ENCODE measurements around the gene SLC9A9. TPM values are rescaled to one million over a fixed set of nuclear protein-coding genes. Genes with fewer than 3 reads are reported as not detected.

Gene SLC9A9
- polyA plus RNA-seq, 1 of the 3 experiments (the other 2 are of a cell fraction) = 0.05 TPM

- no peak for TF ChIP-seq RCOR1 (IDR thresholded peaks at IDR 0.05; ENCODE audit: low read length)
These were observed 405.3 kb downstream of the SLC9A9 start (continued) for GRCh38 chr3:143442814-143443447.

GRCh38 chr3:143441516-143442171 lies 406.6 kb downstream of the SLC9A9 start:
- ChIA-PET CTCF (no interaction called here), POLR2A (no interaction called here)
- no peak overlapping the region for H2AFZ ChIP-seq (ENCODE audit: low read depth)
- H3K9me2 ChIP-seq = no peaks in the 10 kb centered on the region
- H3K4me2 ChIP-seq = no peak overlapping the region
- H3K9ac ChIP-seq = no peak overlapping the region
- 36% methylated on average over 1 of the region's 1 CpG for WGBS (ENCODE audit: low lambda C conversion rate)
- no peaks in the 10 kb centered on the region for H3K36me3 ChIP-seq (replicated peaks in 1 of 2; ENCODE audit: control insufficient read depth in 1 of 2, insufficient read depth in 2 of 2, low read length in 1 of 2)
- H4K20me1 ChIP-seq (ENCODE audit: insufficient read depth) = no peaks in the 10 kb centered on the region
- H3K79me2 ChIP-seq (ENCODE audit: insufficient read depth) = no peaks in the 10 kb centered on the region
- no peak overlapping the region for H3K4me3 ChIP-seq (ENCODE audit: low read depth in 2 of 2, low read length in 1 of 2)
- DNase-seq = no peak
- TF ChIP-seq ZBTB33 (IDR thresholded peaks at IDR 0.05; ENCODE audit: borderline replicate concordance, low read depth) (no peak), ELF1 (IDR thresholded peaks at IDR 0.05) (no peak), RAD21 (IDR thresholded peaks at IDR 0.05; ENCODE audit: low read length) (no peak), TCF12 (IDR thresholded peaks at IDR 0.05) (no peak), IRF3 (IDR thresholded peaks at IDR 0.05; ENCODE audit: low read depth, low read length) (no peak), RXRA (IDR thresholded peaks at IDR 0.05; ENCODE audit: borderline replicate concordance, low read depth) (no peak), FOXM1 (IDR thresholded peaks at IDR 0.05; ENCODE audit: low read depth) (no peak), YY1 (IDR thresholded peaks at IDR 0.05; ENCODE audit: low read depth) (no peak), EZH2phosphoT487 (IDR thresholded peaks at IDR 0.05; ENCODE audit: borderline replicate concordance, low read depth) (no peak), TAF1 (IDR thresholded peaks at IDR 0.05; ENCODE audit: borderline replicate concordance, low read depth, low read length) (no peak), CHD2 (IDR thresholded peaks at IDR 0.05; ENCODE audit: low read length, partially characterized antibody) (no peak), TEAD4 (IDR thresholded peaks at IDR 0.05; ENCODE audit: borderline replicate concordance, insufficient read depth) (no peak), MEF2A (IDR thresholded peaks at IDR 0.05; ENCODE audit: borderline replicate concordance, low read depth) (no peak), GATA2 (CRISPR knock-in tag; IDR thresholded peaks at IDR 0.05) (no peak)
- peaks cover 6% of the 10 kb centered on the region for H3F3A ChIP-seq (replicated peaks; ENCODE audit: insufficient read depth)
- no peaks in the 10 kb centered on the region for H3K9me3 ChIP-seq
- 0 out of 4 replicates have a peak, but pooled peaks cover 0 to 8% of the 10 kb centered on the region in 2 experiments for H3K4me1 ChIP-seq (ENCODE audit: control insufficient read depth in 1 of 2, insufficient read depth in 2 of 2, low read depth in 1 of 2, low read length in 1 of 2)
- H3K27me3 ChIP-seq (ENCODE audit: insufficient read depth) = no peaks in the 10 kb centered on the region; the same call in 1 of the 2 replicates
- no peak overlapping the region for H3K27ac ChIP-seq (ENCODE audit: low read depth in 2 of 2, low read length in 1 of 2)

Measured in SK-N-SH (cell line).